SKM-1 (cell line): ENCODE data around the gene ADAMTS3.

Source experiments
- DNase-seq: peaks from one replicate; lab custom pipeline; 2025; ENCODE audit not compliant: unreplicated experiment; lab: John Stamatoyannopoulos, UW

The ADAMTS3 gene

DNA sequence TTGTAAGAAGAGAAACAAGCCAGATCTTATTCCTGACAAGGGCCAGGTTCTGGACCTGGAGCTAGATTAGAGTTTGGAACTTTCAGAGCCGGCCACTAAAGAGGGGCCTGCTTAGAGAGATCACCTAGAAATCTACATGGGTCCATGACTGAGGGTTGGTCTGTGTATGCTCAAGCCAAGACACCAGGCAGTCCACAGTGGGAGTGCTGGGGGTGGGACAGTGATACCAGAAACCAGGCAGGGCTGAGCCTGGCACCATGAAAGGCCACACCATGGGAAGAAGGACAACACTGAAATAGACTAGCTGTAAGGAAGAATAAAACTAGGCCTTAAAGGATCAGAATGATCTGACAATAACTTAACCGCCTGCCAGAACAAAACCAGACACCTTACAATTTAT is 267.3 kb downstream of the ADAMTS3 start:
- no peak for DNase-seq

DNA sequence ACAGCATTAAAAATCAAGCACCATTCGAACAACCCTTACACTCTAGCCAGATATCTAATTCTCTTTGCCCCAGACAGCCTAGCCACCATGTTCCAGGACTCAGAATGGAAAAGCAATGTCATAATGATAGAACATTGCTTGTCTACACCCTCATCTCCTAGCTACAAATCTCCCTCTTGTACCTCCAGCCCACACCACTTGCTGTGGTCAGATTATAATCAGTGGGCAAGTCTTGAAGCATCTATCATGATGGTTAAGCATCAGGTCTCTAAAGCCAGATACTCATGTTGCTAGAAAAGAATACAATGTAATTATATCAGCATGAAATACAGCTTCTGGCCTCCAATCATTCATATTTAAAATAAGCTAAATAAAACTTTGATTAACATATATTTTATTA is 268.9 kb downstream of the ADAMTS3 start:
- no peak for DNase-seq

DNA sequence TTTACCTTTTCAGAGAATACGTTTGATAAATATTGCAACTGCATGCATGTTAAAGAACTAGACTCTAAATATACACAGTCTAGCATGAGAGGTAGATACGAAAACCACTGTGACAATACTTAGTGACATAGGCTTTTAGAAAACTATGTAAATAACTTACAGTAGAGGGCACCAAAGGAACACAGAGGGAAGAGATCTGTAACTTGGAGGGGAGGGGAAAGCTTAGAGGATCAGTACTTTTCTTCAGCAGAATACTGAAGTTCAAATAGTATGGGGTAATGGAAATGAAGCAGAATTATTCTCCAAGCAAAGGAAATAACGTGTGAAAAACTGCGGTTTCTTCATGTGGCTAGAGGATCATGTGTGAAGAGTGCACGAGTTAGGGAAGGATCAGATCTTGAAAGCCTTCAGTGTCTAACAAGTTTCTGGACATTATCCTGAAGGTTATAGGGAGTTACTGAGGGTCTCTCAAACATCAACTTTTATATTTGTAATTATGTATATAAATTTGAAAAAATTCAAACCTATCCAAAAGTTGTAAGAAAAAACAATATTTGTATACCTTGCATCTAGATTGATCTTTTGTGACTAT is 273.0 kb downstream of the ADAMTS3 start:
- DNase-seq, result peak; percentile 15

DNA sequence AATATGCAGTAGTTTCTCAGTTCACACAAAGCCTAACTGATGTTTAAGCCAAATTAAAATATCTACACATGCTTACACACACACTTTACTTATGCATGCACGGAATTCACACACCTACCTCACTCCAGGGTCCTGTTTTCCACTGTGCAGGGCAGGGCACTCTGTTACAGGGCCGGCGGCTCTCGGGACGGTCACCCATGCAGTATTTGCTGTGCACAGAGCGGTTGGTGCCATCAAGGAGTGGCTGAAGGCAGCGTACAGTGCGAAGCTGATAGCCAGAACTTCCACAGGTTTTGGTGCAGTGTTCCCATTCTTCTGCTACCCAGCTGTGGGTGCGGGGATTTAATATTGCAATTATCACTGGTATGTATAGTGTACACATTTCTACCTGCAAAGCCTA is 278.3 kb downstream of the ADAMTS3 start:
- no peak for DNase-seq

DNA sequence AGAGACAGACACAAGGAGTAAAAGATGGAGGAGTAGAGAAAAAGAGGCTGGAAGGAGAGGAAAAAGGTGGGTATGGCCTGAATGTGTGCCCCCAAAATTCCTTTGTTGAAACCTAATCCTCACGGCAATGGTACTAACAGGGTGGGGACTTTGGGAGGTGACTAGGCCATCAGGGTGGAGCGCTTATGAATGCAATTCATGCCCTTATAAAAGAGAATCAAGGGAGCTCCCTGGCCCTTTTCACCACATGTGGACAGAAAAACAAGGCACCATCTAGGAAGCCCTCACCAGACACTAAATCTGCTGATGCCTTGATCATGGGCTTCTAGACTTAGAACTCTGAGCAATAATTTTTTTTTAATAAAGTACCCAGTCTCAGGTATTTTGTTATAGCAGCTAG is 282.1 kb downstream of the ADAMTS3 start:
- DNase-seq, result no peak

DNA sequence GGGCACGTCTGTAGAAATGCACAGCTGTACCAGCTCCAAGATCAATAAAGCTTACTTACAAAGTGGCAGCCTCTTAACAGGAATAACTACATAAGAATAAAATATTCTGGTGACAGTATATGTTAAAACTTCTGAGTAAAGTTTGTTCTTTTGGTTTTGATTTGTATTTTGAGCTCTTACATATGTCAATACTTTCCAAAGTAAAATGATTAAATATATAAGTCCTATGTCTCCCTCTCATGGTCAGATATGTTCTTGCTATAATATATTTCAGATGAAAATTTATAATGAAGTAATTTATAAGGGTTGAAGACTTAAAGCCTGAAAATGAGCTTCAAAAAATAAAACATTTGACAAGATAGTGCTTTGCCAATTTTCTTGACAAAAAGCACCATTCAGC is 282.8 kb downstream of the ADAMTS3 start:
- no peak for DNase-seq

DNA sequence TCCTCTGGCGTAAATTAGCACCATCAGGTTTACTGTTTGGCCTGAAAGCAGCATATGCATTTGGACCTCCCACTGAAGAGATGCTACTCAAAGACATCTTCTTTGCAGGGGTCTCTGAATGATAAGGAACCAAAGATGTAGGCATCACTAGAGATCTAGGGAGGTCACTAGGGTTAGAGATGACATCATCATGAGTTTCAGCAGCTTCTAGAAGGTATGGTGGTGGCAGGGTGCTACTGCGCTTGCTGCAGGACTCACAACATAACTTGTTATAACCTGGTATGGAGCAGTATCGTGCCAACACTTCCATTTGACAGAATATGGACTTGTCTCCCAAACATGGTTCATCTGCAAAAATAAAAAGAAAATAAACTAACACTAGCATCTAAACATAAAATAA is 285.7 kb downstream of the ADAMTS3 start:
- no peak for DNase-seq

DNA sequence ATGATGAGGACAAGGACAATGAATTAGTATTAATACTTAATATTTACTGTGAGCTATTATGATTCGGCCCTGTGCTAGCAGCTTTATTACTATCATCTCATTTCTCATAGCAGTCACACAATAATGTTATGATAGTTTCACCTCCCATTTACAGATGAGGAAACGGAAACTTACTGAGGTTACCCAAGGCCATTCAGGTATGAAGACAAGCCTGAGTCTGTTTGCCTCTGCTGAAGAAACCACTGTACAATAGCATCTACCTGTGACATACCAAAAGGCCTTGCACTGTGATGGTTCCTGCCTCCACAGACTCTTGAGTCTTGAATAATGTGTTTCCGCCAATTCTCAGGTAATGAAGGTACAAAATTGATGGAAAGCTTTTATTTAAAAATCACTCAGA is 288.8 kb downstream of the ADAMTS3 start:
- no peak for DNase-seq

DNA sequence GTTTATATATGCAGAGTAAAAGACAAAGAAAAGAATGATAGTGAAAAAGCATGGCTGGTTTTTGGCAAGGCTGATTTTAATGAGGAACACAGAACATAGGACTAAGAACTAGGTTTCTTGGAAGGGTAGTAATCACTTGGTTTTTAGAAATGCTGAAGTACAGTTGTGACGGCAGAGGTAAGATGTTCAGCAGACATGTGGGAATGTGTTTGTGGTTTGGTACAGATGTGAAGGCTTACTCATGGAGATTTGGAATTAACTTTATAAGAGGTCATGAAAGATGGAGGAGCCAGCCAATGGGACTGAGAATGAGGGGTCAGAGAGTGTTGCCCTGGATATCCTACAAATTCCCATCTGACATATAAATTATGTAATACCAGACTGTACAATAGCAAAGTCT is 293.6 kb downstream of the ADAMTS3 start:
- no peak for DNase-seq

DNA sequence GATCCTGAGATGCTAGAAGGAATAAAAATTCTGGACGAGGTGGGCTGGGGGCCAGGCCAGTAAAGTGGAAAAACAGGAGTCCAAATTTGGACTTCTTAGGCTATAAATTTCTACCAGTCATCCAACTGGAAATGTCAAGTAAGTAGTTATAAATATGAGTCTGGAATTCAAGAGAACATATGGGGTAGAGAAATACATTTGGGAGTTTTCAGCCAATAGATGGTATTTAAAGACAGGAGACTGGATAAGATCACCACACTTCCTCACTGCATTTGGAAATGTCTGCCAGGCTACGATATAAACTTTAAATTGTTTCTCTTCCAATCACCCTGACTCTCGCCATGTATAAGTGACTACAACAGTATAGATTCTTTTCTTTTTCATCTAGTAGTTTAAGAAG is 294.8 kb downstream of the ADAMTS3 start:
- DNase-seq, result no peak

DNA sequence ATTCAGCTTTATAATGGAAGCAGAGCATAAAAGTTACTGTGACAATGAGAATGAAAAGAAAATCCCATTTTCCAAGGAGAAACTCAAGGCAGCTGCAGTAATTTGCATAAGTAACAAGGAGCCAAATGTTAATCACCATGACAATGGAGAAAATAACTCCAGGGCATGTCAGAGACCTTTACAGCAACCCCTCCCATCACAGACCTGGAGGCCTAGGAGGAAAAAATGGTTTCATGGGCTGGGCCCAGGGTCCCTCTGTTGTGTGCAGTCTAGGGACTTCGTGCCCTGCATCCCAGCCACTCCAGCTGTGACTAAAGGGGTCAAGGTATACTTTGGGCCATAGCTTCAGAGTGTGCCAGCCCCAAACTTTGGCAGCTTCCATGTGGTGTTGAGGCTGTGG is 313.8 kb downstream of the ADAMTS3 start:
- no peak for DNase-seq

DNA sequence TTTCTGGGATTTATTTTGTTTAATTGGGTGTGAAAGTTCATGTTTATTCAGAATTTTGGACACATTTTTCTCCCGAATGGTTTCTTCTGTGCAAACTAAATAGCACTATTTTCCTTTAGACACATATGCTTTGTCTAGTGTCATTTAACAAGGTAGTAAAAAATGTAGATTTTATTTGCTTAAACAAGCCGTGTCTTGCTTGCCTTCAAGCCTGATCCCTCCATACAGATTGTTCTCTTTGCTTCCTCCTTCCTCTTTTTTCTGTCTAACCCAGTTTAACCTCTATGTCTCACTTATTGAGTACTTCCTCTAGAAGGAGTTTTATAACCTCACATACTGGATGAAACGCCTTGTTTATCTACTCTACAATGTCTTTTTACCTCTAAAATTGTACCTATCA is 325.4 kb downstream of the ADAMTS3 start:
- DNase-seq, result peak; percentile 39

DNA sequence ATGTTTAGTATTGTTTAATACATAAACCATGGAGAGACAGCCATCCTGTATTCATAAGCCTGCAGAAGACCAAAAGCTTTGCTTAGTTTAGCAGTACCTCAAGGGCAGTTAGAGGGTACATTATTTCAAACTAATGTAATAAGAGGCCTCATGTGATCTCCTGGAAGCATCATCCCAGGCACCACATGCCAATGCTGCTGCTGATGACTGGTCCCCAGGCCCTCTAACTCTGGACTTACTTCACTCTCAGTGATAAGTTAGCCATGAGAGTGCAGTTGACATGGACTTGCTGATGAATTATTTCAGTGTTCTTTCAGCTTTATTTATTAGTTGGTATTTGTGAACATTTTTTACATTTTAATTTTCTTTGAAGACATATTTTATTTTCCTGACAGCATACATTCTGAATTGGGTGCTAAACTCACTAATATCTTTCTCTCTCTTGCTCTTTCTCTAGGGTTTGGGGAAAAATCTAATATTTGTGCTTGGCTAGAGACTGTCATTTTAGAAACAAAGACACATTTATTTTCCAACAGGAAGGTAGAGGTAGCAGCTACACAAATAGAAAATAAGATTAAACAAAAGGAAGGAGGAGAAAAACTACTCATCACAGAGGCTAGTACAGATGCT is 329.4 kb downstream of the ADAMTS3 start:
- no peak for DNase-seq
